Stomach (tissue), 9 donors: ENCODE data around the gene SIGLECL1. TPM values are rescaled to one million over a fixed set of nuclear protein-coding genes. Genes with fewer than 3 reads are reported as not detected.

ENCODE experiments used
- DNase-seq, 2 donors: peaks; one replicate each; pipeline versions ENCODE4 v3.0.0 to v3.0.0-alpha.2; 2013 to 2019
- H3K27ac ChIP-seq, 5 donors: fragments of 200-600 bp in 4 of 5; sonication (generic) in 4 of 5; one replicate each; pipeline ENCODE4 v1.5.1; 2013 to 2019; ENCODE audit warnings: mild to moderate bottlenecking in 1 of 5, moderate library complexity in 1 of 5
- H3K27me3 ChIP-seq, 3 donors: fragments of 200-600 bp; sonication (generic); one replicate each; pipeline ENCODE4 v1.5.1; 2017 to 2019; ENCODE audit warnings: mixed run types in 1 of 3
- H3K36me3 ChIP-seq, 4 donors: fragments of 200-600 bp; sonication (generic); 1 replicate in 3 of 4; 2 replicates in 1 of 4; pipeline ENCODE4 v1.5.1; 2016 to 2019
- H3K4me1 ChIP-seq, 4 donors: fragments of 200-600 bp; sonication (generic); one replicate each; pipeline ENCODE4 v1.5.1; 2016 to 2019
- H3K4me3 ChIP-seq, 4 donors: fragments of 200-600 bp; sonication (generic) in 3 of 4; one replicate each; pipeline ENCODE4 v1.5.1; 2016 to 2019; ENCODE audit warnings: mild to moderate bottlenecking in 1 of 4
- H3K9me3 ChIP-seq, 4 donors: fragments of 200-600 bp; sonication (generic); one replicate each; pipeline ENCODE4 v1.5.1; 2016 to 2019
- EP300 ChIP-seq: sonication (generic); formaldehyde crosslinking; IDR thresholded peaks from one replicate; pipeline ENCODE4 v1.6.1; 2017; ENCODE audit warnings: antibody characterized with exemption
- POLR2A ChIP-seq, 4 donors: fragments of 450-650 bp; IDR thresholded peaks; one replicate each; pipeline ENCODE4 v1.6.1; 2016; ENCODE audit warnings: antibody characterized with exemption in 4 of 4, control low read depth in 2 of 4, mild to moderate bottlenecking in 1 of 4, moderate library complexity in 1 of 4
- POLR2AphosphoS5 ChIP-seq, 3 donors: sonication (generic); formaldehyde crosslinking; IDR thresholded peaks; one replicate each; pipeline ENCODE4 v1.6.1; 2016; ENCODE audit warnings: antibody characterized with exemption in 3 of 3
- WGBS, 5 donors: extraction: QIAGEN DNeasy Blood & Tissue Kit in 3 of 5; methylation state at CpG; one replicate each; pipeline versions ENCODE4 v1.1.5 to v1.1.7; 2013 to 2018; 5-methylcytosine and 5-hydroxymethylcytosine counted together
- intact Hi-C: fragments of 100-400 bp; cut with DNase I; formaldehyde crosslinking; loops from one replicate; pipeline ENCODE4 v1.15.1; 2023; ENCODE audit warnings: low total_unique reads
- polyA plus RNA-seq, 3 donors: library from polyadenylated mRNA; stranded (reverse); fragments of 200-250 nt; gene quantifications; one replicate each; pipeline ENCODE4 v1.2.3, GENCODE V29; 2013
- total RNA-seq, 5 donors: library from RNA; depleted of rRNA; stranded (reverse); fragments of >200 nt; gene quantifications; one replicate each; pipeline versions ENCODE4 v1.1.0 to v1.2.3, GENCODE V29; 2014 to 2016
- TF ChIP-seq, protein P1 (sequence below), 7 experiments: fragments of 450-650 bp in 4 of 7; fragments of 200-600 bp in 3 of 7; sonication (generic) in 3 of 7; IDR thresholded peaks; one replicate each; pipeline ENCODE4 v1.5.1; 2016 to 2019; ENCODE audit warnings: antibody characterized with exemption in 7 of 7, control low read depth in 2 of 7, mild to moderate bottlenecking in 1 of 7
- donor health status: healthy with polysubstance abuse.
- donor health status: Bipolar disorder and iron deficiency.
- donor health status: healthy.

Gene SIGLECL1
- total and polyA plus RNA-seq, 8 donors = not detected

DNA sequence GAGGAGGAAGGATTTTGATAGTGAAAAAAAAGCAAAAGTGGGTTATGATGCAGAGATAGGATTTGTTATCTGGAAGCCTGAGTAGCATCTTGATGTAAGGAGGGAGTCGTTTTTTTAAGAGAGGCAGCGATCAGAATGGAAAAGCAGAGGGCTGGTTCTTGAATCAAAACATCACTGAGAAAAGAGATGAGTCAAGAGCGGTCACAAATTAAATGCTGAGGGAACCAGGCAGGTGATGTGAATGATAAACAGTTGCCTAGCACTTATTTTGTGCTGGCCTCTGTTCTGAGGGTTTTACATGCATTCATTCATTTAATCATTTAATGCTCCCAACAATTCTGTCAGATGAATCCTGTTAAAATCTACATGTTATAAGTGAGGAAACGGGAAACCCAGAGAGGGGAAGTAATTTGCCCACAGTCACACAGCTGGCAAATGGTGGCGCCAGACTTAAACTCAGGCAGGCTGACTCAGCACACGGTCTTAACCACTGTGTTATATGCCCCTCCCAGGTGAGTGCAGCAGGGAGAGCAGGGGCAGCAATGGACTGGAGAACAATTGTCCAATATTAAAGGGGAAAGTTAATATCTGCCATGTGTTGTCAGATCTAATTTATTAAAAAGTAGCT is 21.4 kb downstream of the SIGLECL1 start:
- no peak for TF ChIP-seq POLR2A (IDR thresholded peaks at IDR 0.05)
- no peak for TF ChIP-seq POLR2AphosphoS5 (IDR thresholded peaks at IDR 0.05)
- TF ChIP-seq EP300 = no peak
- TF ChIP-seq, protein P1, sequence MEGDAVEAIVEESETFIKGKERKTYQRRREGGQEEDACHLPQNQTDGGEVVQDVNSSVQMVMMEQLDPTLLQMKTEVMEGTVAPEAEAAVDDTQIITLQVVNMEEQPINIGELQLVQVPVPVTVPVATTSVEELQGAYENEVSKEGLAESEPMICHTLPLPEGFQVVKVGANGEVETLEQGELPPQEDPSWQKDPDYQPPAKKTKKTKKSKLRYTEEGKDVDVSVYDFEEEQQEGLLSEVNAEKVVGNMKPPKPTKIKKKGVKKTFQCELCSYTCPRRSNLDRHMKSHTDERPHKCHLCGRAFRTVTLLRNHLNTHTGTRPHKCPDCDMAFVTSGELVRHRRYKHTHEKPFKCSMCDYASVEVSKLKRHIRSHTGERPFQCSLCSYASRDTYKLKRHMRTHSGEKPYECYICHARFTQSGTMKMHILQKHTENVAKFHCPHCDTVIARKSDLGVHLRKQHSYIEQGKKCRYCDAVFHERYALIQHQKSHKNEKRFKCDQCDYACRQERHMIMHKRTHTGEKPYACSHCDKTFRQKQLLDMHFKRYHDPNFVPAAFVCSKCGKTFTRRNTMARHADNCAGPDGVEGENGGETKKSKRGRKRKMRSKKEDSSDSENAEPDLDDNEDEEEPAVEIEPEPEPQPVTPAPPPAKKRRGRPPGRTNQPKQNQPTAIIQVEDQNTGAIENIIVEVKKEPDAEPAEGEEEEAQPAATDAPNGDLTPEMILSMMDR (IDR thresholded peaks at IDR 0.05) = no peak
- Histone ChIP-seq H3K4me1 (no peaks in the 10 kb centered on the region), H3K27ac (no peak overlapping the region), H3K9me3 (peaks cover 0 to 4% (median 0%) of the 10 kb centered on the region in 4 donors), H3K4me3 (no peak overlapping the region), H3K27me3 (peaks cover 0 to 17% (median 0%) of the 10 kb centered on the region in 3 donors), H3K36me3 (no peaks in the 10 kb centered on the region)
- intact Hi-C loops = no loop called here
- WGBS, 5 donors = 51 to 65% (median 60%) methylated on average over 6 of the region's 6 CpGs
- DNase-seq = no peak

DNA sequence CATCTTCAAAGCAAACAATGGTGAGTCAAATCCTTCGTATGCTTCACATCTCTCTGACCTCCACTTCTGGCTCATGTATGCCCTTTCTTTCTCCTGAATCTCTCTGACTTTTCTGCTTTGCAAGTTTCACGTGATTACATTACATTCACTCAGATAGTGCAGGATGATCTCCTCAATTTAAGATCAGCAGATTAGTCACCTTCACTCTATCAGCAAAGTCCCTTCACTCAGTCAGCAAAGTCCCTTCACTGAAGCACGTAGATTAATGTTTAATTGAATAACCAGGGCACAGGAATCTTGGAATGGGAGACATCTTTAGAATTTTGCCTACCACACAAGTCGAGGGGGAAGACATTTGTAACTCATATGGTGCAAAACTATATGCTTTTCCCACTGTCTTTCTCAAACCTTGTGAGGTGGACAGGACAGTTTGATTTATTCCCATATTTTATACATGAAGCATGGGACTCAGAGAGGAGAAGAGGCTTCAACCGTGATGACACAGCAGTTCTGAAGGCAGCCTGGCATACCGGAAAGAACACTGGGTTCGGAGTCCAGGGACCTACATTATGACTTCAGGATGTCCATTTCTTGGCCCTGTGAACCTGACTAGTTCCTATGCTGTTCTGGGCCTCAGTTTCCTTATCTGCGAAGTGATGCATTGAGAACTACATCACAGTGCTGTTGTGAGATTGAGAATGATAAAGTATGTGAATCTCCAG is 23.3 kb downstream of the SIGLECL1 start:
- TF ChIP-seq POLR2A (IDR thresholded peaks at IDR 0.05) (no peak), EP300 (no peak), POLR2AphosphoS5 (IDR thresholded peaks at IDR 0.05) (no peak)
- TF ChIP-seq, protein P1 (IDR thresholded peaks at IDR 0.05) = no peak
- no peak overlapping the region for H3K27ac ChIP-seq
- no peak for DNase-seq
- no peaks in the 10 kb centered on the region for H3K4me1 ChIP-seq
- peaks cover 0 to 27% (median 0%) of the 10 kb centered on the region in 3 donors for H3K27me3 ChIP-seq
- intact Hi-C loops = no loop called here
- WGBS, 5 donors = 74 to 82% (median 79%) methylated on average over 8 of the region's 8 CpGs
- H3K36me3 ChIP-seq = no peaks in the 10 kb centered on the region
- H3K9me3 ChIP-seq = peaks cover 0 to 4% (median 0%) of the 10 kb centered on the region in 4 donors
- no peak overlapping the region for H3K4me3 ChIP-seq

DNA sequence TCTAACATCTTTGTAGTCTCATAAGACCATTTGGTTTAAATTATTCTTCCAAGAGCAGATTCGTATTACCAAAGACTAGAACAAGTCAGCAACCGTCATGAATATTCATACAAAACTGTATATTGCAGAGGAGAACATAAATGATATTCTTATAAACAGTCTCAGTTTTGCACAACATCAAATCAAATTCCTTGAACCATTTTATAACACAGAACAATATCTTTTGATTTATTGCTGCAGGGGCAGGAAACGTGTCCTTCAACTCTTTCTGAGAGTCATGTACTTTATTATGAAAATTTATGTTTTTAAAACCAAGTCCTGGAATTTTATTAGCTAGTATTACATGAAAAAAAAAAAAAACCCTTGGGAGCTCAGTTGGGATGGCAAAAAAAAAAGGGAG is 26.2 kb downstream of the SIGLECL1 start:
- H3K27me3 ChIP-seq = peaks cover 0 to 24% (median 0%) of the 10 kb centered on the region in 3 donors
- TF ChIP-seq POLR2AphosphoS5 (IDR thresholded peaks at IDR 0.05) = no peak
- no peak for TF ChIP-seq EP300
- no peak for TF ChIP-seq POLR2A (IDR thresholded peaks at IDR 0.05)
- TF ChIP-seq, protein P1 (IDR thresholded peaks at IDR 0.05) = no peak
- H3K36me3 ChIP-seq = no peaks in the 10 kb centered on the region
- no peak for DNase-seq
- no peaks in the 10 kb centered on the region for H3K4me1 ChIP-seq
- peaks cover 0 to 5% (median 2%) of the 10 kb centered on the region in 4 donors for H3K9me3 ChIP-seq
- WGBS, 5 donors = 68 to 81% (median 76%) methylated on average over 3 of the region's 3 CpGs
- no peak overlapping the region for H3K27ac ChIP-seq
- intact Hi-C loops = no loop called here
- H3K4me3 ChIP-seq = no peak overlapping the region

DNA sequence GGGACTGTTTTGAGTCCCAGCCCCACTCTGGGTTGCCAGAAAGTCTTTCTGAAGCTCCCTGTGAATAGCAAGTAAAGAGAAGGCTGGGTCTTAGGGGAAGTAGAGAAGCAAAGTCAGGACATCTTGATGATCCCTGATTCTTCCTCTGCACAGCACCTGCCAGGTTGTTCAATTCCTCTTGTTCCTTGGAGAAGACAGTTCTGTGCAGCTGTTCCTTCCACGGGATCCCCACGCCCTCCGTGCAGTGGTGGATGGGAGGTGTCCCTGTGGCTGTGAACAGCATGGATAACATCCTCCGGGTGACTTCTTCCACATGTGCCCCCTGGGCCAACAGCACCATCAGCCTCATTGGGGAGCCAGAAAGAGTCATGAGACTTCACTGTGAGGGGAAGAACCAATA is 31.5 kb downstream of the SIGLECL1 start:
- WGBS, 5 donors = 81 to 92% (median 86%) methylated on average over 4 of the region's 4 CpGs
- intact Hi-C loops = no loop called here
- Histone ChIP-seq H3K4me3 (no peak overlapping the region), H3K27me3 (peaks cover 0 to 22% (median 0%) of the 10 kb centered on the region in 3 donors), H3K4me1 (no peaks in the 10 kb centered on the region), H3K36me3 (no peaks in the 10 kb centered on the region), H3K9me3 (peaks cover 0 to 26% (median 5%) of the 10 kb centered on the region in 4 donors), H3K27ac (no peak overlapping the region)
- TF ChIP-seq POLR2A (IDR thresholded peaks at IDR 0.05) = no peak
- TF ChIP-seq EP300 = no peak
- TF ChIP-seq POLR2AphosphoS5 (IDR thresholded peaks at IDR 0.05) = no peak
- TF ChIP-seq, protein P1 (IDR thresholded peaks at IDR 0.05) = no peak
- DNase-seq = no peak
